ENCODE results near the gene NPAS3.

The NPAS3 gene

GRCh38 chr14:33837943-33838683 lies 899.4 kb downstream of the NPAS3 start:
- in situ Hi-C loops (cut with MboI; ENCODE audit: low sequenced_read_pairs), result no loop called here

DNA sequence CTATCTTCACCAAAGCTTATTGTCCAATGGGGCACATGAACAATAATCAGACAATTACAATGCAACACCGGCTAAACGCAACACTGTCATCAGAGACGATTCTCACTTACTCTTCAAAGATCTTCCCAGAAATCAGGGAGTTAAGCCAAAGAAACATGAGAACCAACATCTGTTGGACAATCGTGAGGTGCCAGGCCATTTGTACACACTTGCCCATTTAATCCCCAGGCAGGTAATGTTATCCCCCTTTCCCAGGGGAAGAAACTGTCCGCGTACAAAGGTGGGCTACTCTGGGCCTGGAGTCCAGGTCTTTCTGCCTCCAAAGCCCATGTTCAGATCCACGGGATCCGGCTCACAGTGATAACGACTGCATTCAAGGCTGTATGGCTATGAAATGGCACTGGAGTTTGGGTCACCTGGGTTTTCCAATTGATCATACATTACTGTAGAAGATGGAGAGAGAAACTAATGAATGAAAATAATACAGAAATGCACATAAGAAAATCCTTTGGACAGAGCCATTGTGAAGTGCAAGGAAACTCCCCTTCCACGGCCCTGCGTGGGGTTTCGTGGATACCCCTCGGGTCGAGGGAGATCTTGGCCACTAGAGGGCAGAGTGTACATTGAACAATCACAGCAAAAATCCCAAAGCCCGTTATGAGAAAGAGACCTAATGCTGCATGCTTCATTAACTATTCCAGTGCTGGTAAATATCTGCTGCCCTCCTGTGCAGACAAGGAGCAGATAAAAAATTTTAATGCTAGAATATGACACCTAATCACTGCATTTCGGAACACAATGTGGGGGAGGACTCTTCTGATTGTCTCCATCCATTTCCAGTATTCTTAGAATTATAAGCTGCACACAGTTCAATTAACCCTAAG lies 900.8 kb downstream of the NPAS3 start:
- in situ Hi-C loops (cut with MboI; ENCODE audit: low sequenced_read_pairs), result no loop called here

GRCh38 chr14:33840797-33841196 lies 902.1 kb downstream of the NPAS3 start:
- in situ Hi-C loops (cut with MboI; ENCODE audit: low sequenced_read_pairs), result no loop called here

DNA sequence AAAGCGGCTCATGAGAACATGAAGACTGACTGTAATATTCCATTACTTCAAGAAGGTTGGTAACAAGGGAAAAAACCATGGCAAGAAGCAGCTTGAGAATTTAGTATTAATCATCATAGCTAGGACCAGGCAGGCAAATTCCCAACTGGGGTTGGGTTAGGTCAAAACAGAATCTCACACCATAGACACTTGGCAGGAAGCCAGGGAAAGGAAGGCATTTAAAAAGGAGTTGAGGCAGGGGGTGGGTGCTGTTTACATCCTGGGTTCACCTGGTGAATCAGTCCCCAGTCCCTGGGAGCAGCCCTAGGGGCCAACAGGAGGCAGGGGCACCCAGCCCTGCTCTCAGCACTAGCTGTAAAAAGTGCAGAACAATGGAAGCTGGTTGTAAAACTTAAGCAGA lies 903.6 kb downstream of the NPAS3 start:
- in situ Hi-C loops (cut with MboI; ENCODE audit: low sequenced_read_pairs), result no loop called here

DNA sequence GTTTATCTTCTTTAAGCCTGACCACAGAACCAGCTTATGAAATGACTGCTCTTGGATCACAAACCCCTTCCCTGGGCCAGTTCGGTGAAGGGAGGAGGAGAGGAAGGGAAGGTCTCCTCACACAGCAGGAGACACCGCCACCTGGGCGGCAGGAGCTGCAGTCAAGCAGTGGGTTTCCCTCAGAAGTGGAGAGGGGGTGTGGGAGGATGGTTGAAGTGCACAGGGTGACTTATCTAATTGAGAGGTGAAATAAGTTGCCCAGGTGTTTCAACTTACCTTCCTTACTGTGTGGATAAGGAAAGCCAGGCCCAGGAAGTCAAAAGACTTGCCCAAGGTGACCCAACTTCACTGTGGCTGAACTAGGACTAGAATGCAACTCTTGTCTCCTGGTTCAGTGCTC lies 905.4 kb downstream of the NPAS3 start:
- in situ Hi-C loops (cut with MboI; ENCODE audit: low sequenced_read_pairs), result no loop called here

GRCh38 chr14:33846100-33846824 lies 907.6 kb downstream of the NPAS3 start:
- in situ Hi-C loops (cut with MboI; ENCODE audit: low sequenced_read_pairs), result no loop called here

GRCh38 chr14:33847066-33847465 lies 908.4 kb downstream of the NPAS3 start:
- in situ Hi-C loops (cut with MboI; ENCODE audit: low sequenced_read_pairs), result no loop called here

GRCh38 chr14:33848009-33848408 lies 909.3 kb downstream of the NPAS3 start:
- in situ Hi-C loops (cut with MboI; ENCODE audit: low sequenced_read_pairs), result no loop called here

DNA sequence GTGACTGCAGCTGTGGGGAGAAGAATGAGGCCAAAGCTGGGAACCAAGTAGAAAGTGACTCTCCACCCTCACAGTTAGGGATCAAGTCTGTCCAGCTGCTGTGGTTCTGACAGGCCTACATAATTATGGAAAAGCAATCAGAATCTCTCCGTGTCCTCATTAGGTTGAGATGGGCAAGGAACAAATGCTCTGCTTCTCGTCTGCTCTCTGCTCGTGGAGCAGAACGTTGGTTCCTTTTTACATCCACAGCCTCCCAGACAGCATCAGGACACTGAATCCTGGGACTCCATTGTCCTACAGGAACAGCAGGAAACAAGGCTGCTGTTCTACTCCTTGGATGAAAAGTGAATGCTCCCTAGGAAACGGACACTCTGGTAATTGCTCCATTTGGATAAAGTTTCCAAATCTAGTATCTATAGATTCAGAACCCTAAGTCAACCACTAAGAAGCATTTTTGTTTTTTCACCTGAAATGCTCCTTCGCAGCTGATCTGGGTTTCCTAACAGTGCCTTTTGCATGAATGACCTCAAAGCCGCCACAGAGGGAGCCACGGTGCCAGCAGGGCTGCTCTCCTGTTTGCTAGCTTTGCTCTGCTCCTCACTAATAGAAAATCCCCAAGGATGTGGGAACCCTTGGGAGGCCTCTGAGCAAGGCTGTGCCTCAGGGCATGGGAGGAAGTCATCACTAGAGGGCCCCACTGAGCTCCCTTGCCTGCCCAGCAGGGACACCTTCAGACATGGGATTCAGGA lies 910.2 kb downstream of the NPAS3 start:
- in situ Hi-C loops (cut with MboI; ENCODE audit: low sequenced_read_pairs), result no loop called here

GRCh38 chr14:33849455-33849801 lies 910.7 kb downstream of the NPAS3 start:
- in situ Hi-C loops (cut with MboI; ENCODE audit: low sequenced_read_pairs), result no loop called here

DNA sequence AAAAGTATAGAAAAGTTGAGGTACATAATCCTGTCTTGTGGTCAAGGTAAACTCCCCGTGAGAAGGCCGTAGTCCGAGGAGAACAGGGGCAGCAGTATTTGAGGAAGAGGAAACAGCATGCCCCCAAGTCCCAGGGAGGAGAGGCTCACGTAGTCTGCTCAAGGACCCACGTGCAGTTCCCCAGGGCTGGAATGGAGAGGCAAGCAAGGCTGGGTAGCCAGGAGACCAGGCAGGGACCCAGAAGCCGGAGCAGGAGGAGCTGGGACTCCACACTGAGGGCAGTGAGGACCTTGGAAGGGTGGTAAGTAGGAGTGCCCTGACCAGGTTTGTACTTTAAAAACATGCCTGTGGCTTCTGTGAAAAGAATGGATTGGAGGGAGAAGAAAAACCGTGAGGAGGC lies 912.1 kb downstream of the NPAS3 start:
- in situ Hi-C loops (cut with MboI; ENCODE audit: low sequenced_read_pairs), result no loop called here

DNA sequence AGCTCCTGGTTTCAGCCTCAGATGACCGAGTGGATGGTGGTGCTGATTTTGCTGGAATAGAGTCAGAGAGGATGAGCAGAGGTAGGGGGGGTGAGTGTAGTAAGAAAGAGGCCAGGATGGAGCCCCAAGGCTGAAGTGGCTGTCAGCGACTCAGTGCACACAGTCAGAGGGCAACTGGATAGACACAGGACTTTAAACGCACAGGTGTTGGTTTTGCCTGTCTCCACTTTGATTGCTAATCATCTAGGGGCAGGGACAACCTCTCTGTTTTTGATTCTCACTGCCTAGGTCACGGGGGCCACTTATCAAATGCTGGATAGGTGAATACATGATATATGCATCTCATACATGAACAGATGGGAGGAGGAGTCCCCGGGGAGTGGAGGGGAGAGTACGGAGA lies 912.7 kb downstream of the NPAS3 start:
- in situ Hi-C loops (cut with MboI; ENCODE audit: low sequenced_read_pairs), result no loop called here

DNA sequence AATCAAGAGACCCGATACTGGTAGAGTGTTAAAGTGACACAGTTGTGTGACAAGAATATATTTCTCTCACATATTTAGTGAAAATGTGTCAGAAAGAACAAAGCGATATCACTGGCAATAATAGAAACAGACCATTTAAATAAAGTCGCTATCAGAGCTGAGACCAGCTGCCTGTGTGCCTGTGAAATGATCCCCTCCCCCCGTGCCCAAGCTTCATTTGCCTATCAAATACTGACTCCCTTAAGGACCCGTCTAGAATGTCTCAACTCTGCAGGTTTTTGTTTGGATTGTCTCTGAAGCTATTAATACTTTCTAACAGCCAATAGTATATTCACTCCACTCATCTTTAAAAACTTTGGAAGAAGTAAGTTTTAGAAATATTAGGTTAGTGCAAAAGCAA lies 913.3 kb downstream of the NPAS3 start:
- in situ Hi-C loops (cut with MboI; ENCODE audit: low sequenced_read_pairs), result no loop called here
